Thyroid gland (tissue), 4 donors: Measurements from ENCODE around the gene C1orf210.
A peak's percentile ranks its signal among the peaks of the same experiment; 100 is the strongest.

Experiments used
- POLR2A ChIP-seq, 2 donors: fragments of 450-650 bp; IDR thresholded peaks; one replicate each; pipeline ENCODE4 v1.6.1; 2017; ENCODE audit warnings: antibody characterized with exemption in 2 of 2, mild to moderate bottlenecking in 2 of 2, moderate library complexity in 1 of 2
- TF ChIP-seq, protein P1 (sequence below), 6 experiments: fragments of 200-600 bp in 3 of 6; fragments of 450-650 bp in 3 of 6; sonication (generic) in 3 of 6; IDR thresholded peaks; one replicate each; pipeline ENCODE4 v1.5.1; 2016 to 2019; ENCODE audit warnings: antibody characterized with exemption in 6 of 6, mild to moderate bottlenecking in 2 of 6, inconsistent platforms in 1 of 6, moderate library complexity in 1 of 6

DNA sequence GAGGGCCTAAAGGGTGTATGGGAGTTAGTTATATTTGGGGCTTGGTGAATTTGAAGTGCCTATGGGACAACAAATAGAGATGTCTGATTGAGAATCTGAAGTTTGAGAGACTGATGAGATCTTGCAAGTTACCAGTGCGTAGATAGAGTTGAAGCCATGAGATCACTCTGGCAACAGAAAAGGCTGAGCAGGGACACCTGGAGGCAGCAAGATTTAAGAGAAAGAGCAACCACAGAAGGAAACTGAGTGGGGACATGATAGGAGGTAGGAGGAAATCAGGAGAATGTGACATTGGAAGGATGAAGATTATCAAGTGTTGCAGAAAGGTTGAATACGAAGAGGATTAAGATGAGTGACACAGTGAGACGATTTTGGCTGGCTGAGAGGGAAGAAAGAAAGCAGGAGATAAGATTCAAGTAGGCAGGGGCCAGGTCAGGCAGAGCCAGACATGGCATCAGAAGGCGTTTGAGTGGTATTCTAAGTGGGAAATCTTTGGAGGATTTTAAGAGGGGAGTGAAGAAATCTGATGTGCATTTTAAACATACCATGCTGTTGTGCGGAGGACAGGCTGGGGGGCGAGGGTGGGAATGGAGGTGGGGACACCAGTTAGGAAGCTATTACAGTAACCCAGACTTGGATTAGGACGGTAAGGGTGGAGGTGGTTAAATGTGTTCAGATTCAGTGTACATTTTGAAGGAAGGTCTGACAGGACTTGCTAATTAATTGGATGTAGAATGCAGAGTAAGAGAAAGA lies 49.2 kb upstream of the C1orf210 start:
- TF ChIP-seq, protein P1, sequence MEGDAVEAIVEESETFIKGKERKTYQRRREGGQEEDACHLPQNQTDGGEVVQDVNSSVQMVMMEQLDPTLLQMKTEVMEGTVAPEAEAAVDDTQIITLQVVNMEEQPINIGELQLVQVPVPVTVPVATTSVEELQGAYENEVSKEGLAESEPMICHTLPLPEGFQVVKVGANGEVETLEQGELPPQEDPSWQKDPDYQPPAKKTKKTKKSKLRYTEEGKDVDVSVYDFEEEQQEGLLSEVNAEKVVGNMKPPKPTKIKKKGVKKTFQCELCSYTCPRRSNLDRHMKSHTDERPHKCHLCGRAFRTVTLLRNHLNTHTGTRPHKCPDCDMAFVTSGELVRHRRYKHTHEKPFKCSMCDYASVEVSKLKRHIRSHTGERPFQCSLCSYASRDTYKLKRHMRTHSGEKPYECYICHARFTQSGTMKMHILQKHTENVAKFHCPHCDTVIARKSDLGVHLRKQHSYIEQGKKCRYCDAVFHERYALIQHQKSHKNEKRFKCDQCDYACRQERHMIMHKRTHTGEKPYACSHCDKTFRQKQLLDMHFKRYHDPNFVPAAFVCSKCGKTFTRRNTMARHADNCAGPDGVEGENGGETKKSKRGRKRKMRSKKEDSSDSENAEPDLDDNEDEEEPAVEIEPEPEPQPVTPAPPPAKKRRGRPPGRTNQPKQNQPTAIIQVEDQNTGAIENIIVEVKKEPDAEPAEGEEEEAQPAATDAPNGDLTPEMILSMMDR (IDR thresholded peaks at IDR 0.05), result peak in 3 of 6 experiments; percentile 6 to 24 (median 13)
- TF ChIP-seq POLR2A (IDR thresholded peaks at IDR 0.05), result no peak
